Left lung (tissue), 10 donors: ENCODE measurements around the gene APOA1. TPM values are rescaled to one million over a fixed set of nuclear protein-coding genes. Genes with fewer than 3 reads are reported as not detected.

ENCODE experiments used
- ATAC-seq: fragments of 200-7000 bp; cut with Tn5 transposase; one replicate; pipeline ENCODE4 v1.9.1; 2020; ENCODE audit warnings: moderate library complexity
- DNase-seq, 4 donors: peaks; one replicate each; pipeline ENCODE4 v3.0.0-alpha.2; 2013 to 2020
- H3K27ac ChIP-seq, 2 donors: fragments of 200-600 bp; sonication (generic) in 1 of 2; one replicate each; pipeline versions ENCODE4 v1.5.0 to v1.8.0; 2020 to 2021
- H3K27me3 ChIP-seq, 2 donors: fragments of 200-600 bp; sonication (generic) in 1 of 2; one replicate each; pipeline versions ENCODE4 v1.5.0 to v1.8.0; 2020 to 2021
- H3K36me3 ChIP-seq, 2 donors: fragments of 200-600 bp; sonication (generic) in 1 of 2; one replicate each; pipeline versions ENCODE4 v1.5.0 to v1.8.0; 2020 to 2021
- H3K4me1 ChIP-seq, 2 donors: fragments of 200-600 bp; one replicate each; pipeline ENCODE4 v1.8.0; 2021
- H3K4me3 ChIP-seq, 2 donors: fragments of 200-600 bp; sonication (generic) in 1 of 2; one replicate each; pipeline versions ENCODE4 v1.5.0 to v1.8.0; 2020 to 2021; ENCODE audit warnings: mild to moderate bottlenecking in 1 of 2
- H3K9me3 ChIP-seq, 2 donors: fragments of 200-600 bp; sonication (generic) in 1 of 2; one replicate each; pipeline versions ENCODE4 v1.5.0 to v1.8.0; 2020 to 2021
- CTCF ChIP-seq, 2 donors: fragments of 200-600 bp; sonication (generic) in 1 of 2; IDR thresholded peaks; one replicate each; pipeline versions ENCODE4 v1.5.0 to v1.8.0; 2021; ENCODE audit warnings: antibody characterized with exemption in 2 of 2
- intact Hi-C, 2 donors: fragments of 100-400 bp; cut with DNase I; formaldehyde crosslinking; loops; one replicate each; pipeline versions ENCODE4 v1.11.2 to v1.14.2; 2022
- polyA plus RNA-seq, 6 donors: library from polyadenylated mRNA; unstranded; fragments of 120-200 nt; gene quantifications; one replicate each; pipeline ENCODE4 v1.2.1, GENCODE V29; 2013; ENCODE audit not compliant: insufficient read length in 6 of 6
- total RNA-seq, 2 donors: library from RNA; stranded (reverse); fragmentation: NEBNext Ultra II Directional; extraction: Animal tissue kit (Norgen Biotek cat#: 25700); gene quantifications; one replicate each; pipeline ENCODE4 v1.2.1, GENCODE V29; 2021
- donor health status: DM: no; HTN: yes; CAD: no.
- donor health status: DM: no; HTN: no; CAD: no.

APOA1 gene
- total and polyA plus RNA-seq, 8 donors, result 0.50 to 13.4 (median 4.7) TPM

- intact Hi-C loops, result no loop called here
- no peak for TF ChIP-seq CTCF (IDR thresholded peaks at IDR 0.05)
- Histone ChIP-seq H3K27ac (peak overlapping the region in 1 of 2 donors; percentile 41), H3K4me1 (no peaks in the 10 kb centered on the region), H3K9me3 (no peaks in the 10 kb centered on the region), H3K27me3 (no peaks in the 10 kb centered on the region), H3K36me3 (peaks cover 0 to 48% of the 10 kb centered on the region in 2 donors), H3K4me3 (no peak overlapping the region)
- ATAC-seq (peak; percentile 38), DNase-seq (no peak)
Measured at GRCh38 chr11:116842909-116843308, 5.5 kb upstream of the APOA1 start.

GRCh38 chr11:116842117-116842516 lies 4.7 kb upstream of the APOA1 start:
- DNase-seq (no peak), ATAC-seq (no peak)
- H3K4me1 ChIP-seq, result no peaks in the 10 kb centered on the region
- H3K27me3 ChIP-seq, result no peaks in the 10 kb centered on the region
- TF ChIP-seq CTCF (IDR thresholded peaks at IDR 0.05), result no peak
- H3K36me3 ChIP-seq, result peaks cover 0 to 40% of the 10 kb centered on the region in 2 donors
- H3K27ac ChIP-seq, result no peak overlapping the region
- H3K9me3 ChIP-seq, result no peaks in the 10 kb centered on the region
- intact Hi-C loops, result no loop called here
- no peak overlapping the region for H3K4me3 ChIP-seq

GRCh38 chr11:116840746-116841296 lies 3.4 kb upstream of the APOA1 start:
- Histone ChIP-seq H3K9me3 (no peaks in the 10 kb centered on the region), H3K36me3 (peaks cover 0 to 27% of the 10 kb centered on the region in 2 donors), H3K27me3 (no peaks in the 10 kb centered on the region), H3K4me3 (no peak overlapping the region), H3K4me1 (peaks cover 3 to 11% of the 10 kb centered on the region in 2 donors), H3K27ac (no peak overlapping the region)
- ATAC-seq (no peak), DNase-seq (no peak)
- intact Hi-C loops, result no loop called here
- no peak for TF ChIP-seq CTCF (IDR thresholded peaks at IDR 0.05)

GRCh38 chr11:116840224-116840745 lies 2.9 kb upstream of the APOA1 start:
- peak in 2 of 4 donors; percentile 49 to 54 for DNase-seq

More at GRCh38 chr11:116840224-116840745, 2.9 kb upstream of the APOA1 start:
- intact Hi-C loops, result no loop called here
- Histone ChIP-seq H3K4me3 (no peak overlapping the region), H3K36me3 (peaks cover 0 to 21% of the 10 kb centered on the region in 2 donors), H3K27me3 (peaks cover 0 to 4% of the 10 kb centered on the region in 2 donors), H3K4me1 (peaks cover 6 to 17% of the 10 kb centered on the region in 2 donors), H3K27ac (no peak overlapping the region), H3K9me3 (no peaks in the 10 kb centered on the region)
- ATAC-seq, result no peak
- TF ChIP-seq CTCF (IDR thresholded peaks at IDR 0.05), result no peak
